Mesenteric fat pad (tissue), 1 donor: ENCODE results near the gene HSPB7. TPM values are rescaled to one million over a fixed set of nuclear protein-coding genes. Genes with fewer than 3 reads are reported as not detected.
"Not testable (repeated sequence)": the region's sequence is repeated elsewhere in the genome, so short reads cannot be mapped to it uniquely, and the experiment has no call there.

Experiments
- DNase-seq: peaks from one replicate; pipeline ENCODE4 v3.0.0-alpha.2; 2020; ENCODE audit warnings: low spot score
- total RNA-seq: library from RNA; stranded (reverse); fragmentation: NEBNext Ultra II Directional; extraction: Animal tissue kit (Norgen Biotek cat#: 25700); gene quantifications from one replicate; pipeline ENCODE4 v1.2.1, GENCODE V29; 2021
- donor health status: DM: yes; HTN: yes; CAD: no.

The HSPB7 gene
- total RNA-seq, 1 donor from 2014 or later: 342 TPM

GRCh38 chr1:16051039-16051438 is 33.2 kb upstream of the HSPB7 start:
- DNase-seq: no peak

DNA sequence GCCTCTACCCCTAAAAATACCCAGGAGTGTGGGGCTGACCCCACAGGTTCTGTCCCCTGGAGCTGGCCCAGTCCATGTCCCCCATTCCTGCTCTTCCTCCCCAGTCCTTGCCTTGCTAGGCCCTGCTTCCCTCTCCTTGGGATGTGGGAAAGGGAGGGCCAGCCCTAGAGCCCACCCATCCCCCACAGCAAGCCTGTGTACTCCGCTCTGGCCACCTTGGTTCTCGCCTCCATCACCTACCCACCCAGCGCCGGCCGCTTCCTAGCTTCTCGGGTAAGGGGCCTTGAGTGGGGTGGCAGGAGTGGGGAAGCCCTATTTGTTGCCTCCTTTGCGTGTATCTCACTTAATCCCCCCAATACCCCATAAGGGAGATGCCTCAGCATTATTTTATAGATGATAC is 32.5 kb upstream of the HSPB7 start:
- DNase-seq: no peak

DNA sequence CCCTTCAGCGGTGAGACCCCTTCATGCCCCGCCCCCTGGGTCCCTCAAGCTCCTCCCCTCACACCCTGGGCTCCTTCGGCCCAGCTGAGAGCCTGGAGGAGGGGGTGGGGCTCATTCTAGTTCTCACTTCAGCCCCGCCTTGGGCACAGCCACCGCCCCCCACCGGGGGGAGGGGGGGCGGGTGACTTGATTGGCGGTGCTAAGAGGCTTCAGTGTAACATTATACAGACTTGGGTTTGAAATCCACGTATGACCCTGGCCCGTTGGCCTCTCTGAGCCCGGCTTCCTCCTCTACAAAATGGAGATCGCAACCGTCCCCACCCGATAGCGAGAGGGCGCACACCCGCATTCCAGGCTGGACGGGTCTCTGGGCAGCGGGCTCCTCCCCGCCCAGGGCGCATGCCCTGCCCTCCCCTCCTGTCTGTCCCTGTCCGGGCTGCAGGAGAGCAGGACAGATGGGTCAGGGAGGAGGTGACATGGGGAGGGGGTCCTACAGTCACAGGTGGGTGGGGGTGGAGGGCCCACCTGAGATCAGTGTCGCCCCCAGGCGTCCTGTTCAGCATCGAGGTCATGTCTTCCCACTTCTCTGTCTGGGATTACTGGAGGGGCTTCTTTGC is 30.8 kb upstream of the HSPB7 start:
- no peak for DNase-seq

DNA sequence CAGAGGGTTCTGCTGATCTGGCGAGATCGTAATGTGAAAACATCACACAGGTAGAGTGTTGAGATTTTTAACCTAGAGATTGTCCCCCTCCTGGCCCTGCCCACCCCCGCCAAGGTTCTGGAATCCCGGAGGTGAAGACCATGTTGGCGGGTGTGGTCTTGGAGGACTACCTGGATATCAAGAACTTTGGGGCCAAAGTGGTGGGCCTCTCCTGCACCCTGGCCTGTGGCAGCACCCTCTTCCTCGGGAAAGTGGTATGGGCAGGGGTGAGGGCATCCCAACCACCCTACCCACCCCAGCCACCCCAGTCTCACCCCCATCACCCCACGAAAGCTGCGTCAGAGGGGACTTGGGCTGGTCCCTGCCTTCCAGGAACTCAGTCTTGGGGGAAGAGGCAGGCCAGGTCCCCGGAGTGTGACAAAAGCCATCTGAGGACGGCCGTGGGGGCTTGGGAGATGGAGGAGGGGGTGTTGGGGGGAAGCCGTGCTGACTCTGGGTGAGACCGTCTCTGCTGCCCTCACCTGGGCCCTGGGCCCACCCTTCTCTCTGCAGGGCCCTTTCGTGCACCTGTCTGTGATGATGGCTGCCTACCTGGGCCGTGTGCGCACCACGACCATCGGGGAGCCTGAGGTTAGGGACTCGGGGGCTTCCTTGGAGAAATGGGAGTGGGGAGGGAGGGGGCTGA is 30.1 kb upstream of the HSPB7 start:
- no peak for DNase-seq

- no peak for DNase-seq
These were observed 29.0 kb upstream of the HSPB7 start for GRCh38 chr1:16046842-16047241.

GRCh38 chr1:16043950-16044349 is 26.1 kb upstream of the HSPB7 start:
- no peak for DNase-seq

GRCh38 chr1:16043521-16043920 is 25.7 kb upstream of the HSPB7 start, which contains the start of gene CLCNKB:
CLCNKB (plus strand) TSS chr1:16043782; CDS start chr1:16044493, 711 bp downstream.
- DNase-seq: no peak

DNA sequence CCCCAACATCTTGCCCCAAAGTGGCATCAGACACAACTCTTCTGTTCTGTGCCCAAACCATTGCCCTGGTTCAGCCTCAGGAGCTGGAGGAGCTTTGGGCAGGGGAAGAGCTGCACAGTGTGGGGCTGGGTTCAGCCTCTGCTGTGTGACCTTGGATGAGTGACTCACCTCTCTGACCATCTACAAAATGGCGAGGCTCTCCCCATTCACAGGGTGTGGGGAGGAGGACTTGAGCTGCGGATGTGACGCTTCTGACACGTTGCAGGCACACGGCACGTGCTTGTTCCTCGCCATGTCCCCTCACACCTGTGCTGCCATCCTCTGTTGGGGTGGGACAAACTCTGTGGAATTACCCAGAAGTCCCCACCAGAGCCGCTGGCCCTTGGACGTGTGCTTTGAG is 24.8 kb upstream of the HSPB7 start:
- not testable (repeated sequence) for DNase-seq

DNA sequence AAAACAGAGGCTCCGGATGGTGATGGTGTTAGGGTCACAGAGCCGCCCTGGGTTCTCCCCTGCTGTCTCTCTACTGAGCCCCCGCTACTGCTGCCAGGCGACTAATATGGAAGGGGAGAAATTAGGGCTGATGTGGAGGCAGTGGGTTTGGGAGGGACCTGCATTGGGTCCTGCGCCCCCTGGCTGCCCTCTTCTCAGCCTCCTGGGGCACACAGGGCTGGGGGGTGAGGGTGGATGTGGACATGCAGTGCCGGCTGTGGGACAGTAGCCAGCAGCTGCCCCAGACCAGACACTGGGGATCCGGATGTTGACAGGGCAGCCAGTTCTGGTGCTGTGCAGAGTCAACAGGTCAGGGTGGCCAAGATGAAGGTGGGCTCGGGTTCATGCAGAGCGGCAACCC is 24.3 kb upstream of the HSPB7 start:
- no peak for DNase-seq

- no peak for DNase-seq
These were observed 23.4 kb upstream of the HSPB7 start for GRCh38 chr1:16041200-16041599.

DNA sequence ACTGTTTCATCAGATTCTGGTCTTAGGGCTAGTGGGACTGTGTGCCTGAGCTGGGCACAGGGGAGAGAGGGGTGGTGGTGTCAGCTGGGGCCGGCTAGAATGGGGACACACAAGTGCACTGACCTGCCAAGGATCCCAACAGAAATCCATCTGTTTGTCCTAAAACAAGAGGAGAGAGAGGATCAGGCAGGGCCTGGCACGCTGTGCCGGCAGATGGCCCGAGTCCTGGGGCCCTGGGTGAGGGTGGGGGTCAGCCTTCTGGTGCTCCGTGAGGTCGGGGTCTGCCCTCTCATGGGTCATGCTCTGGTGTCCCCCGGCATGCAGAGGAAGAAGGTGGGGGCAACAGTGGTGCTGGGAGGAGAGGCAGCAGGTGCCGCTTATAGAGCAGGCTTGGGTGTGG is 22.0 kb upstream of the HSPB7 start:
- DNase-seq: not testable (repeated sequence)

DNA sequence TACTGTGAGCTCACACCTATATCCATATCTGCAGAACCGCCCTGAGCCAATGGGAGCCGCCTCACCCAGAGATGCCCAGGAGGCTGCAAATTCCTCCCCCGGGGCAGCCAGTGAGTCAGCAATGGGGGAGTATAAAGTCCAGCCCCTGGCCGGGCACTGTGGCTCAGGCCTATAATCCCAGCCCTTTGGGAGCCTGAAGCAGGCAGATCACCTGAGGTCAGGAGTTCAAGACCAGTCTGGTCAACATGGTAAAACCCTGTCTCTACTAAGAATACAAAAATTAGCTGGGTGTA is 20.7 kb upstream of the HSPB7 start:
- no peak for DNase-seq

DNA sequence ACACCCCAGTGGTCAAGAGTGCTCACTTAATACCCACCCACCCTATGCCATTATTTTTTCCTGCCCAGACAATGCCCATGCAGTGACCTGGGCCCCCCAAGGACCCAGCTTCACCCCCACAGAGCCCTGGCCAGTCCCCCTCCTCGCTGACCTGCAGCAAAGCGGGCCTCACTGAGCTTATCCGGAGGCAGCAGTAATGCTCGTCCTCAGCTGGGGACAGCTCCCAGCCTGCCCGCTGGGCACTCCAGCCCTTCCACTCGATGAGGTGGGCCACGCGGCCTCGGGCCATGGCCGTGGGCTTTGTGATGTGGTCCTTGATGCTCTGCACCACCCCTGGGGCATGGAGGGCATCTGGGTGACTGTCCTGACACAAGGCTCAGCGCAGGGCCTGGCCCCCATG is 18.6 kb upstream of the HSPB7 start:
- not testable (repeated sequence) for DNase-seq

DNA sequence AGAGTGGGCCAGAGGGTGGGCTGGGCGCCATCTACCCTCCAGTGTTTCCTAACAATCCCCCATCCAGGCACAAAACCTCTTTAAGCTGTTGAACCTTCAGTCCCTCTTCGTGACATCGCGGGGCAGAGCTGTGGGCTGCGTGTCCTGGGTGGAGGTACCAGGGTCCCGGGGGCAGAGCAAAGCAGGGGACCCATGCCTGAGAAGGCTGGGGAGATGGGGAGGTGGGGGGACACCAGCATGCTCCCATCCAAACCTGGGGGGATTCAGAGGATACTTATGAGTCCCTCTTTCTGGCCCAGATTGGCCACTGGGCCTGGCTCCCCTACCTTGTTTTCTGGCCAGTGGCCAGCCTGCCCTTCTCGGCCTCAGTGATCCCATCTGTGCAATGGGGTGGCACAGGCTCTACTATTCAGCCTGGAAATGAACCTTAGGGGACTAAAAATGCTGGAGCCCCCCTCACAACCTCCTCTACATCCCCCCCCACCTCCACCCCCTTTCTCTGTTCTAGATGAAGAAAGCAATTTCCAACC is 15.3 kb upstream of the HSPB7 start:
- DNase-seq: not testable (repeated sequence)

DNA sequence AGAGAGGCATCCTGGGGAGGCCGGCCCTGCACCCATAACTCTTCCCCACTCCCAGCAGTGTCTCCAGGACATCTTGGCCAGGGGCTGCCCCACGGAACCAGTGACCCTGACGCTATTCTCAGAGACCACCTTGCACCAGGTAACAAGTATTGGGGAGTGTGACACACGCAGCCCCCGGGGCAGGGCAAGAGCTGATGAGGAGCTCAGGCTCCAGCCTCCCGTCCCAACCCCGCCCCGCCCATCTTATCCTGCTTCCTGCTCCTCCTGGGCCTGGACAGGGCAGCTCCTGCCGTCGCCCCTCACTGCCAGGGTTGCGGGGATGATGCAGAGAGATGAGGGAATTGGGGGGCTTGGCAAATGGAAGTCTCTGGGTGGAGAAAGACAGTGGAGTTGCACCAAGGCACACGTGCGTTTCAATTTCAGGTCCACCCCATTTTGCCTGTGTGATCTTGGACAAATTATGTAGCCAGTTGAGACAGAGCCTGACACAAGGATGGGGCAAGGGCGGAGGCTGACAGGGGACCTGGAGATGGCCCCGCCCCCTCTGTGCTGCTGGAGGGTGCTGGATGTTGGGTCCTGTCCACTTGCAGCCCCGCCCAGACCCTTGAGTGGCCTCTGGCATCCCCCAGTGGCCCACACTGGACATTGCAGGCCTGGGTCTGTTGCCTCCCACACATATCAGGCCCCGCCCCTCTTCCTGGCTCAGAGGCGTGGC is 14.7 kb upstream of the HSPB7 start:
- no peak for DNase-seq

GRCh38 chr1:16031551-16031950 is 13.7 kb upstream of the HSPB7 start:
- DNase-seq: no peak

- no peak for DNase-seq
These were observed 11.4 kb upstream of the HSPB7 start for GRCh38 chr1:16029288-16029687.

DNA sequence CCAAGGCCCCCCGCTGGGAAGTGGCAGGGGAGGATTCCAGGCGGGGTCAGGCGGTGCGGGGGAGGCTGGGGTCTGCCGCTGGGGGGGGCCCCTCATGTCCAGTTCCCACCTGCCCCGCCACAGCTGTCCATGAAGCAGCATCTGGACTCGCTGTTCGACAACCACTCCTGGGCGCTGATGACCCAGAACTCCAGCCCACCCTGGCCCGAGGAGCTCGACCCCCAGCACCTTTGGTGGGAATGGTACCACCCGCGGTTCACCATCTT is 11.1 kb upstream of the HSPB7 start:
- not testable (repeated sequence) for DNase-seq

GRCh38 chr1:16028237-16029002 is 10.6 kb upstream of the HSPB7 start:
- DNase-seq: no peak

GRCh38 chr1:16026723-16027484 is 9.1 kb upstream of the HSPB7 start:
- DNase-seq: no peak

- not testable (repeated sequence) for DNase-seq
These were observed 8.5 kb upstream of the HSPB7 start for GRCh38 chr1:16026302-16026701.
